Endothelial cell of umbilical vein (primary cell): ENCODE results near the gene MNT. TPM values are rescaled to one million over a fixed set of nuclear protein-coding genes. Genes with fewer than 3 reads are reported as not detected.

Experiments
- BruUV-seq: library from RNA; stranded (reverse); fragments of 400-500 nt; replicated peaks from 2 replicates; lab custom pipeline; 2021; lab: Mats Ljungman, UMichigan
- CTCF ChIA-PET: fragments of 300-600, 350-600 bp; sonication (Branson Sonifier 250); formaldehyde crosslinking; loops from one replicate; lab custom pipeline; 2021; ENCODE audit warnings: antibody characterized with exemption, inconsistent platforms; lab: Charles Lee
- POLR2A ChIA-PET: fragments of 300-600, 350-600 bp; sonication (Branson Sonifier 250); formaldehyde crosslinking; loops from one replicate; lab custom pipeline; 2021; ENCODE audit warnings: antibody characterized with exemption, inconsistent platforms; lab: Charles Lee
- DNase-seq: peaks from one replicate; pipeline ENCODE4 v3.0.0-alpha.2; 2011; ENCODE audit warnings: low read depth, low spot score
- FAIRE-seq: peaks from 2 replicates; lab custom pipeline; 2011; peaks lifted over from hg19 to GRCh38; lab: Jason Lieb, UNC
- H2AFZ ChIP-seq: 2 replicates; pipeline ENCODE4 v1.6.0; 2012; ENCODE audit warnings: low read depth, low read length, control low read depth, inconsistent platforms
- H3K27ac ChIP-seq: 2 replicates; pipeline ENCODE4 v1.5.1; 2011; ENCODE audit warnings: low read depth, mild to moderate bottlenecking, control low read depth, low read length, moderate library complexity; ENCODE audit not compliant: insufficient read depth
- H3K27me3 ChIP-seq, 2 experiments: 2 replicates each; pipeline versions ENCODE4 v1.6.0 to v1.6.1; 2011; ENCODE audit warnings: low read length in 2 of 2, mixed read lengths in 1 of 2; ENCODE audit not compliant: control insufficient read depth in 2 of 2, insufficient read depth in 2 of 2
- H3K36me3 ChIP-seq, 2 experiments: 2 replicates in 1 of 2; 3 replicates in 1 of 2; pipeline ENCODE4 v1.5.1; 2011; ENCODE audit warnings: low read length in 2 of 2, mild to moderate bottlenecking in 1 of 2, moderate library complexity in 1 of 2; ENCODE audit not compliant: control insufficient read depth in 2 of 2, insufficient read depth in 2 of 2; ENCODE audit errors: extremely low read depth in 1 of 2
- H3K4me1 ChIP-seq: 3 replicates; pipeline ENCODE4 v1.5.1; 2011; ENCODE audit warnings: mild to moderate bottlenecking, low read length; ENCODE audit not compliant: control insufficient read depth, insufficient read depth; ENCODE audit errors: extremely low read depth
- H3K4me2 ChIP-seq: 2 replicates; pipeline ENCODE4 v1.6.1; 2011; ENCODE audit warnings: low read length, control low read depth, mixed read lengths; ENCODE audit not compliant: insufficient read depth
- H3K4me3 ChIP-seq, 3 experiments: fragments of 200-600 bp in 1 of 3; sonication (generic), shearing (Covaris generic) in 1 of 3; replicated peaks in 1 of 3; 2 replicates each; pipeline ENCODE4 v1.5.1; 2011 to 2016; ENCODE audit warnings: control low read depth in 3 of 3, low read length in 3 of 3, mild to moderate bottlenecking in 2 of 3, inconsistent platforms in 1 of 3, low read depth in 1 of 3, moderate library complexity in 1 of 3; ENCODE audit not compliant: insufficient read depth in 1 of 3
- H3K79me2 ChIP-seq: 2 replicates; pipeline ENCODE4 v1.6.0; 2012; ENCODE audit warnings: low read length, inconsistent platforms; ENCODE audit not compliant: control insufficient read depth, insufficient read depth
- H3K9ac ChIP-seq: replicated peaks from 2 replicates; pipeline ENCODE3; 2011; ENCODE audit warnings: low read length, control low read depth; ENCODE audit not compliant: insufficient read depth; ENCODE audit errors: extremely low read depth
- H3K9me1 ChIP-seq: replicated peaks from 3 replicates; pipeline ENCODE4 v1.6.0; 2011; ENCODE audit warnings: mild to moderate bottlenecking, low read length; ENCODE audit not compliant: control insufficient read depth, insufficient read depth; ENCODE audit errors: extremely low read depth
- H3K9me3 ChIP-seq: replicated peaks from 2 replicates; pipeline ENCODE4 v1.5.1; 2012; ENCODE audit warnings: low read length, inconsistent platforms; ENCODE audit not compliant: control insufficient read depth, insufficient read depth
- H4K20me1 ChIP-seq: replicated peaks from 2 replicates; pipeline ENCODE3; 2011; ENCODE audit warnings: mild to moderate bottlenecking, low read length; ENCODE audit not compliant: control insufficient read depth, insufficient read depth; ENCODE audit errors: extremely low read depth
- EZH2 ChIP-seq: IDR thresholded peaks from 2 replicates; pipeline ENCODE4 v1.6.1; 2012; ENCODE audit warnings: borderline replicate concordance, low read depth, mild to moderate bottlenecking, moderate library complexity, low read length, inconsistent platforms; ENCODE audit not compliant: severe bottlenecking
- FOS ChIP-seq: IDR thresholded peaks from 2 replicates; pipeline ENCODE4 v1.6.1; 2011; ENCODE audit warnings: mild to moderate bottlenecking, low read length, moderate library complexity, borderline replicate concordance; ENCODE audit not compliant: insufficient read depth
- JUN ChIP-seq: IDR thresholded peaks from 2 replicates; pipeline ENCODE4 v1.6.1; 2011; ENCODE audit warnings: borderline replicate concordance, low read depth; ENCODE audit not compliant: insufficient read length, insufficient read depth
- MYC ChIP-seq: IDR thresholded peaks from one replicate; pipeline ENCODE4 v1.6.1; 2011; ENCODE audit warnings: mild to moderate bottlenecking, low read depth, low read length
- POLR2A ChIP-seq: IDR thresholded peaks from 2 replicates; pipeline ENCODE4 v1.6.1; 2012; ENCODE audit warnings: low read depth, mild to moderate bottlenecking, control low read depth, low read length
- POLR2AphosphoS5 ChIP-seq: IDR thresholded peaks from 2 replicates; pipeline ENCODE4 v1.6.1; 2012; ENCODE audit warnings: low read depth, mild to moderate bottlenecking, control low read depth, low read length, moderate library complexity; ENCODE audit not compliant: insufficient read depth
- dilution Hi-C: fragments of 300-500 bp; cut with MboI; formaldehyde crosslinking; loops from one replicate; pipeline ENCODE4 v1.15.0; 2019; ENCODE audit warnings: low sequenced_read_pairs; ENCODE audit not compliant: extremely low pct_ligation_motif_present
- intact Hi-C: fragments of 100-400 bp; cut with micrococcal nuclease; formaldehyde crosslinking; loops from one replicate; pipeline ENCODE4 v1.10.0; 2022
- polyA plus RNA-seq, 4 experiments: library from polyadenylated mRNA; depleted of rRNA in 3 of 4; stranded (reverse) in 3 of 4; unstranded in 1 of 4; fragments of >200 nt; gene quantifications; 2 replicates each; pipeline versions ENCODE4 v1.2.1 to v1.2.3, GENCODE V29; 2011 to 2012; ENCODE audit warnings: missing spikeins in 1 of 4
- total RNA-seq: library from RNA; stranded (reverse); gene quantifications from 2 replicates; pipeline ENCODE4 v1.2.3, GENCODE V29; 2021
- TF ChIP-seq, protein P1 (sequence below): IDR thresholded peaks from 2 replicates; pipeline ENCODE4 v1.6.1; 2011; ENCODE audit not compliant: insufficient read depth, insufficient read length
- TF ChIP-seq, protein P2 (sequence below), 2 donors: IDR thresholded peaks; 1 replicate in 1 of 2; 2 replicates in 1 of 2; pipeline ENCODE4 v1.5.1; 2011; ENCODE audit warnings: low read length in 2 of 2, mild to moderate bottlenecking in 2 of 2, moderate library complexity in 2 of 2, control low read depth in 1 of 2, inconsistent platforms in 1 of 2, low read depth in 1 of 2; ENCODE audit not compliant: insufficient read depth in 1 of 2; ENCODE audit errors: extremely low read depth in 1 of 2

MNT gene
- total and polyA plus RNA-seq, 2 donors (not counting 3 experiments of a cell fraction or from before 2014, with no cell fraction given) = 4.1 to 21.6 TPM

DNA sequence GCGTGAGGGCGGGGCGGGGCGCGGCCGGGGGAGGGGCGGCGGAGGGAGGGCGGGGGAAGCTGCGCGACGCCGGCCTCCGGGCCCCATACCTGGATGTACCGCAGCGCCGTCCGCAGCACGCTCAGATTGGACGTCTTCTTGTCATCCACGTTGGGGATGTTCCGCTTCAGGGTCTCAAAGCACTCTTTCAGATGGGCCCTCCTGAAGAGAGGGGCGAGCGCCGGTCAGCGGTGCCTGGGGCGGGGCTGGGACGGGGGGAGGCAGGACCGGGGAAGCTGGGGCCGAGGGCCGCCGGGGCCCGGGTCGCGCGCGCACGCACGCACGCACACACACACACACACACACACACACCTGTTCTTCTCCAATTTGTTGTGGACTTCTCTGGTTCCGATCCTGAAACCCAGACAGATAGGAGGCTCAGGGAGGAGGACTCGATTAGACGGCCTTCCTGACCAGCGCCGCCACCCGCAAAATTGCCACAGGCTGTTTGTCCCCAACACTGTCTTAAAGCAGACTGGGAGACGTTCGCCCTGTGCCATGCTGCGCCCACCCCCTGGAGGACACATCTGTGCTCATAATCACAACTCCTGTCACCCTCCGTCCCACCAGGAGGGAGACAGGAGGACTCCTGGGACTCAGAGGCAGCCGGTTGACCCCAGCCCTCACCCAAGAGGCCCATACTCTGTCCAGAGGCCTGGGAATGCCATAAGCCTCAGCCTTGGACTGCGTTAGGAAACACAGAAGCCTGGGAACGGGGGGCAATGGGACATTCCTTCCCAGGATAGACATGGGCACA is 6.7 kb downstream of the MNT start:
- Histone ChIP-seq H3K9me1 (no peaks in the 10 kb centered on the region), H3K27me3 (no peaks in the 10 kb centered on the region), H3K9ac (peak overlapping the region; percentile 17), H3K27ac (peak overlapping the region; percentile 44), H3K4me2 (peak overlapping the region; percentile 13), H2AFZ (no peak overlapping the region), H3K4me3 (peak overlapping the region in 1 of 3 experiments; percentile 24), H3K4me1 (peaks cover 42% of the 10 kb centered on the region), H3K79me2 (peaks cover 24% of the 10 kb centered on the region), H4K20me1 (no peaks in the 10 kb centered on the region), H3K36me3 (no peaks in the 10 kb centered on the region), H3K9me3 (no peaks in the 10 kb centered on the region)
- FAIRE-seq (peak; percentile 33), DNase-seq (no peak)
- intact Hi-C loops = loop anchor here (1.0 to 5.0 kb wide), 2 partner anchors 7 to 677 kb away; partner anchors contain the start of gene MNT
- POLR2A ChIA-PET = no interaction called here
- TF ChIP-seq FOS = no peak
- TF ChIP-seq MYC = no peak
- TF ChIP-seq POLR2A = no peak
- TF ChIP-seq POLR2AphosphoS5 = no peak
- TF ChIP-seq EZH2 = no peak
- TF ChIP-seq, protein P1, sequence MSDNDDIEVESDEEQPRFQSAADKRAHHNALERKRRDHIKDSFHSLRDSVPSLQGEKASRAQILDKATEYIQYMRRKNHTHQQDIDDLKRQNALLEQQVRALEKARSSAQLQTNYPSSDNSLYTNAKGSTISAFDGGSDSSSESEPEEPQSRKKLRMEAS = no peak
- TF ChIP-seq, protein P2, sequence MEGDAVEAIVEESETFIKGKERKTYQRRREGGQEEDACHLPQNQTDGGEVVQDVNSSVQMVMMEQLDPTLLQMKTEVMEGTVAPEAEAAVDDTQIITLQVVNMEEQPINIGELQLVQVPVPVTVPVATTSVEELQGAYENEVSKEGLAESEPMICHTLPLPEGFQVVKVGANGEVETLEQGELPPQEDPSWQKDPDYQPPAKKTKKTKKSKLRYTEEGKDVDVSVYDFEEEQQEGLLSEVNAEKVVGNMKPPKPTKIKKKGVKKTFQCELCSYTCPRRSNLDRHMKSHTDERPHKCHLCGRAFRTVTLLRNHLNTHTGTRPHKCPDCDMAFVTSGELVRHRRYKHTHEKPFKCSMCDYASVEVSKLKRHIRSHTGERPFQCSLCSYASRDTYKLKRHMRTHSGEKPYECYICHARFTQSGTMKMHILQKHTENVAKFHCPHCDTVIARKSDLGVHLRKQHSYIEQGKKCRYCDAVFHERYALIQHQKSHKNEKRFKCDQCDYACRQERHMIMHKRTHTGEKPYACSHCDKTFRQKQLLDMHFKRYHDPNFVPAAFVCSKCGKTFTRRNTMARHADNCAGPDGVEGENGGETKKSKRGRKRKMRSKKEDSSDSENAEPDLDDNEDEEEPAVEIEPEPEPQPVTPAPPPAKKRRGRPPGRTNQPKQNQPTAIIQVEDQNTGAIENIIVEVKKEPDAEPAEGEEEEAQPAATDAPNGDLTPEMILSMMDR (IDR thresholded peaks at IDR 0.05; ENCODE audit: extremely low read depth in 1 of 2, insufficient read depth in 1 of 2, low read depth in 1 of 2, low read length in 2 of 2) = no peak
- TF ChIP-seq JUN = no peak
- dilution Hi-C loops = no loop called here
- CTCF ChIA-PET = interaction anchor here (1.5 to 4.8 kb wide), 4 partner anchors 11 to 22 kb away, joined by 5 to 58 read pairs (median 27); no protein-coding TSS in a partner anchor
- BruUV-seq = no TSS peak
